Measurements from ENCODE around the gene C6orf15.

The C6orf15 gene

DNA sequence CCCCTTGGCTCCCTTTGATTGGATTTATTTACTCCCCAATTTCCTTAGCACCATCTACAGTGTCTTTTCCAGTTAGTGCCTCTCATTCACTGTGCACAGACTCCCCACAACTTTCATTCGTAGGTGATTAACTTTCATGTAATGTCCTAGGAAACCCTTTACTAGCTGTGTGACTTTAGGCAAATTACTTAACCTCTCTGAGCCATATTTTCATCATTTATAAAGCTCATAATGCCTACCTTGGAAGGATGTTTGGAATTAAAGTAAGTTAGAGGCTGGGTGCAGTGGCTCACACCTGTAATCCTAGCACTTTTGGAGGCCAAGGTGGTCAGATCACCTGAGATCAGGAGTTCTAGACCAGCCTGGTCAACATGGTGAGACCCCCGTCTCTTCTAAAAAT is 20.1 kb downstream of the C6orf15 start:
- H2BK15ac ChIP-seq (ENCODE audit: low read length) = no peak overlapping the region
- H3K14ac ChIP-seq (ENCODE audit: low read length) = no peak overlapping the region
- no peak overlapping the region for H2BK5ac ChIP-seq (ENCODE audit: low read length)
- H2BK12ac ChIP-seq (ENCODE audit: low read length) = no peak overlapping the region
- H3K79me1 ChIP-seq (ENCODE audit: low read depth, low read length) = no peaks in the 10 kb centered on the region
- no peak overlapping the region for H3K4me3 ChIP-seq (ENCODE audit: low read length in 2 of 2)
- H4K8ac ChIP-seq (ENCODE audit: low read depth, low read length) = no peak overlapping the region
- H2BK120ac ChIP-seq (ENCODE audit: low read depth, low read length) = no peak overlapping the region
- no peak overlapping the region for H3K18ac ChIP-seq (ENCODE audit: low read length)
- no CpG with 5 or more reads among the region's 2 CpGs for WGBS, 2 donors (ENCODE audit: extremely low coverage in 2 of 2, insufficient read length in 2 of 2, insufficient replicate concordance in 1 of 2)
- H3K27ac ChIP-seq (replicated peaks; ENCODE audit: low read length) = no peak overlapping the region
- H4K91ac ChIP-seq (ENCODE audit: low read depth, low read length, poor library complexity) = no peak overlapping the region
- no peak overlapping the region for H3K4ac ChIP-seq (ENCODE audit: low read length)
- H2AFZ ChIP-seq (ENCODE audit: low read length) = no peak overlapping the region
- no peak overlapping the region for H2AK5ac ChIP-seq (ENCODE audit: low read depth, low read length)
- no peaks in the 10 kb centered on the region for H3K9me3 ChIP-seq (replicated peaks in 1 of 2; ENCODE audit: control insufficient read depth in 2 of 2, insufficient read depth in 1 of 2, low read depth in 1 of 2, low read length in 2 of 2)
- peaks cover 0 to 5% (median 0%) of the 10 kb centered on the region in 3 experiments for H3K27me3 ChIP-seq (ENCODE audit: control insufficient read depth in 3 of 3, insufficient read depth in 3 of 3, low read depth in 1 of 3, low read length in 3 of 3)
- H3K9ac ChIP-seq (ENCODE audit: low read depth, low read length, poor library complexity) = no peak overlapping the region
- DNase-seq (ENCODE audit: low spot score) = no peak
- peaks cover 0 to under 1% of the 10 kb centered on the region in 2 donors for H3K4me1 ChIP-seq (ENCODE audit: control insufficient read depth in 2 of 2, insufficient read depth in 1 of 2, low read depth in 1 of 2, low read length in 2 of 2)
- H3K36me3 ChIP-seq (replicated peaks in 1 of 2; ENCODE audit: control insufficient read depth in 2 of 2, insufficient read depth in 2 of 2, low read length in 2 of 2) = no peaks in the 10 kb centered on the region
- no peak overlapping the region for H3K23ac ChIP-seq (ENCODE audit: low read depth, low read length, poor library complexity)
- H3K4me2 ChIP-seq (ENCODE audit: insufficient read depth, low read length, poor library complexity, severe bottlenecking) = no peak overlapping the region

DNA sequence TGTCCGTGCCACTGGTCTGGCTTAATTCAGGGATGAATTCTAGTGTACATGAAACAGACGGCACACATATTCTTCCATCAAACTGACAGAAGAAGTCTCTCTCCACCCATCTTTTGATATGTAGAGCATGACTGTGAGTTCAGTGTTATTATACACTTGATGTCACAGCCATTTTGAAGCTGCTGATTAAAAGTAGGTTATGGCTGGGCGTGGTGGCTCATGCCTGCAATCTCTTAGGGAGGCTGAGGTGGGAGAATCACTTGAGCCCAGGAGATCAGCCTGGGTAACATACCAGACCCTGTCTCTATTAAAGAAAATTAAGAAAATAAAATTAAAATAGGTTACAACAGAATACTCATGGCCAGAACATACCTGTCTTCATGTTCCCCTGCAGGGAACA is 20.7 kb downstream of the C6orf15 start:
- Histone ChIP-seq H3K9me3 (replicated peaks in 1 of 2; ENCODE audit: control insufficient read depth in 2 of 2, insufficient read depth in 1 of 2, low read depth in 1 of 2, low read length in 2 of 2) (no peaks in the 10 kb centered on the region), H3K4me1 (ENCODE audit: control insufficient read depth in 2 of 2, insufficient read depth in 1 of 2, low read depth in 1 of 2, low read length in 2 of 2) (peaks cover 0 to 2% of the 10 kb centered on the region in 2 donors), H3K23ac (ENCODE audit: low read depth, low read length, poor library complexity) (no peak overlapping the region), H3K27me3 (ENCODE audit: control insufficient read depth in 3 of 3, insufficient read depth in 3 of 3, low read depth in 1 of 3, low read length in 3 of 3) (peaks cover 0 to 5% (median 0%) of the 10 kb centered on the region in 3 experiments), H3K36me3 (replicated peaks in 1 of 2; ENCODE audit: control insufficient read depth in 2 of 2, insufficient read depth in 2 of 2, low read length in 2 of 2) (no peaks in the 10 kb centered on the region), H3K4me2 (ENCODE audit: insufficient read depth, low read length, poor library complexity, severe bottlenecking) (no peak overlapping the region), H2AK5ac (ENCODE audit: low read depth, low read length) (no peak overlapping the region), H3K4me3 (ENCODE audit: low read length in 2 of 2) (no peak overlapping the region), H3K4ac (ENCODE audit: low read length) (no peak overlapping the region), H3K14ac (ENCODE audit: low read length) (no peak overlapping the region), H4K91ac (ENCODE audit: low read depth, low read length, poor library complexity) (no peak overlapping the region), H3K27ac (replicated peaks; ENCODE audit: low read length) (no peak overlapping the region), H2BK5ac (ENCODE audit: low read length) (no peak overlapping the region), H2BK12ac (ENCODE audit: low read length) (no peak overlapping the region), H2AFZ (ENCODE audit: low read length) (no peak overlapping the region), H4K8ac (ENCODE audit: low read depth, low read length) (no peak overlapping the region), H3K79me1 (ENCODE audit: low read depth, low read length) (no peaks in the 10 kb centered on the region), H2BK15ac (ENCODE audit: low read length) (no peak overlapping the region), H3K9ac (ENCODE audit: low read depth, low read length, poor library complexity) (no peak overlapping the region), H2BK120ac (ENCODE audit: low read depth, low read length) (no peak overlapping the region), H3K18ac (ENCODE audit: low read length) (no peak overlapping the region)
- no peak for DNase-seq (ENCODE audit: low spot score)
- no CpG with 5 or more reads among the region's 3 CpGs for WGBS, 2 donors (ENCODE audit: extremely low coverage in 2 of 2, insufficient read length in 2 of 2, insufficient replicate concordance in 1 of 2)

DNA sequence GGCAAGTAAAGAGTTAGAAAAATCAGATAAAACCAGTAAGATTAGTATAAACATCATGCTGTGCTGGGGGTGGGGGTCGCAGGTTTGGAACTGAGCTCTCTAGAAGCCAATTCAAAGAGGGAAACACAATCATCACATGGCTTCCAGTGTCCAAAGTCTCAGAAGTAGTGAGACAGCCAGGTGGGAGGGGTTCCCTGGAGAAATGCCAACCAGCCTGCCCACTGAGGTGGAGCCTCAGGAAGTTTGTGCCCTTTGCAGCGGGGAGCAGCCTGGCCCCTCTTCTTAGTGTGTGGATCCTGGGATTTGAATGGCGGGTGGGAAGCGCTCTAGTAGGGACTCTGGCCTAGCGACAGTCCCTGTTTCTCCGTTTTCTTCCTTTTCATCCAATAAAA is 21.4 kb downstream of the C6orf15 start:
- DNase-seq (ENCODE audit: low spot score) = no peak
- Histone ChIP-seq H2AK5ac (ENCODE audit: low read depth, low read length) (no peak overlapping the region), H3K9me3 (replicated peaks in 1 of 2; ENCODE audit: control insufficient read depth in 2 of 2, insufficient read depth in 1 of 2, low read depth in 1 of 2, low read length in 2 of 2) (no peaks in the 10 kb centered on the region), H3K27me3 (ENCODE audit: control insufficient read depth in 3 of 3, insufficient read depth in 3 of 3, low read depth in 1 of 3, low read length in 3 of 3) (peaks cover 0 to 11% (median 0%) of the 10 kb centered on the region in 3 experiments), H4K8ac (ENCODE audit: low read depth, low read length) (no peak overlapping the region), H2BK5ac (ENCODE audit: low read length) (no peak overlapping the region), H2BK15ac (ENCODE audit: low read length) (no peak overlapping the region), H3K23ac (ENCODE audit: low read depth, low read length, poor library complexity) (no peak overlapping the region), H3K79me1 (ENCODE audit: low read depth, low read length) (no peaks in the 10 kb centered on the region), H2AFZ (ENCODE audit: low read length) (no peak overlapping the region), H2BK120ac (ENCODE audit: low read depth, low read length) (no peak overlapping the region), H4K91ac (ENCODE audit: low read depth, low read length, poor library complexity) (no peak overlapping the region), H3K36me3 (replicated peaks in 1 of 2; ENCODE audit: control insufficient read depth in 2 of 2, insufficient read depth in 2 of 2, low read length in 2 of 2) (no peaks in the 10 kb centered on the region), H3K18ac (ENCODE audit: low read length) (no peak overlapping the region), H3K27ac (replicated peaks; ENCODE audit: low read length) (no peak overlapping the region), H3K14ac (ENCODE audit: low read length) (no peak overlapping the region), H3K4me2 (ENCODE audit: insufficient read depth, low read length, poor library complexity, severe bottlenecking) (no peak overlapping the region), H3K4me3 (ENCODE audit: low read length in 2 of 2) (no peak overlapping the region), H3K4ac (ENCODE audit: low read length) (no peak overlapping the region), H3K4me1 (ENCODE audit: control insufficient read depth in 2 of 2, insufficient read depth in 1 of 2, low read depth in 1 of 2, low read length in 2 of 2) (peaks cover 0 to 2% of the 10 kb centered on the region in 2 donors), H3K9ac (ENCODE audit: low read depth, low read length, poor library complexity) (no peak overlapping the region), H2BK12ac (ENCODE audit: low read length) (no peak overlapping the region)
- WGBS, 2 donors (ENCODE audit: extremely low coverage in 2 of 2, insufficient read length in 2 of 2, insufficient replicate concordance in 1 of 2) = no CpG with 5 or more reads among the region's 6 CpGs

DNA sequence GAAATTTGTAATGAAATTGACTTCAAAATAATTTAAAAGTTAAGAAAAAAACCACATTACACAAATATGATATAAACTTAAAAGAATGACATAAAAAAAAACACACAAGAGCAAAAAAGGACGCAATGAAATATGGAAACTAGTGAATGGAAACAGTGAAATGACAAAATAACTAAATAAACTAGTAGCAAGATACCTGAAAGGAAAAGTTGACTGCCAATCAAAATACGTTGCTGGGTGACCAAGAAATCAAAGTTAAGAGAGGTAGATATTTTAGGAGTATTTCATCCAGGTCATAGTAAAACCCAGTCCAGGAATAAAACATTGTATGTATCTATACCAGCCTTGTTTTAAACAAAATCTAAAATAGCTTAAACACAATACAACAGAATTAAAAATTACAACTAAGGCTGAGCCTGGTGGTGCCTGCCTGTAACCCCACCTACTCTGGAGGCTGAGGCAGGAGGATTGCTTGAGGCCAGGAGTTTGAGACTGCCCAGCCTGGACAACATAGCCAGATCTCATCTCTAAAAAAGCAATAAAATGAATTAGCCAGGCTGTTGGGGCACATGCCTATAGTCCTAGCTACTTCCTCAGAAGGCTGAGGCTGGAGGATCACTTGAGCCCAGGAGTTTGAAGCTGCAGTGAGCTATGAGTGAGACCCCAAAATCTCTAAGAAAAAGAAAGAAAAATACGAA is 22.0 kb downstream of the C6orf15 start:
- DNase-seq (ENCODE audit: low spot score) = no peak
- H3K23ac ChIP-seq (ENCODE audit: low read depth, low read length, poor library complexity) = no peak overlapping the region
- H4K91ac ChIP-seq (ENCODE audit: low read depth, low read length, poor library complexity) = no peak overlapping the region

More for the DNA sequence above, 22.0 kb downstream of the C6orf15 start:
- Histone ChIP-seq H3K27me3 (ENCODE audit: control insufficient read depth in 3 of 3, insufficient read depth in 3 of 3, low read depth in 1 of 3, low read length in 3 of 3) (peaks cover 0 to 17% (median 0%) of the 10 kb centered on the region in 3 experiments), H3K18ac (ENCODE audit: low read length) (no peak overlapping the region), H2BK15ac (ENCODE audit: low read length) (no peak overlapping the region), H2BK120ac (ENCODE audit: low read depth, low read length) (no peak overlapping the region), H2BK12ac (ENCODE audit: low read length) (no peak overlapping the region), H2BK5ac (ENCODE audit: low read length) (no peak overlapping the region), H3K9ac (ENCODE audit: low read depth, low read length, poor library complexity) (no peak overlapping the region), H3K27ac (replicated peaks; ENCODE audit: low read length) (no peak overlapping the region), H2AFZ (ENCODE audit: low read length) (no peak overlapping the region), H3K79me1 (ENCODE audit: low read depth, low read length) (no peaks in the 10 kb centered on the region), H3K4me3 (ENCODE audit: low read length in 2 of 2) (no peak overlapping the region), H4K8ac (ENCODE audit: low read depth, low read length) (no peak overlapping the region), H3K36me3 (replicated peaks in 1 of 2; ENCODE audit: control insufficient read depth in 2 of 2, insufficient read depth in 2 of 2, low read length in 2 of 2) (no peaks in the 10 kb centered on the region), H2AK5ac (ENCODE audit: low read depth, low read length) (no peak overlapping the region), H3K9me3 (replicated peaks in 1 of 2; ENCODE audit: control insufficient read depth in 2 of 2, insufficient read depth in 1 of 2, low read depth in 1 of 2, low read length in 2 of 2) (no peaks in the 10 kb centered on the region), H3K4me2 (ENCODE audit: insufficient read depth, low read length, poor library complexity, severe bottlenecking) (no peak overlapping the region), H3K14ac (ENCODE audit: low read length) (no peak overlapping the region), H3K4me1 (ENCODE audit: control insufficient read depth in 2 of 2, insufficient read depth in 1 of 2, low read depth in 1 of 2, low read length in 2 of 2) (peaks cover 0 to 2% of the 10 kb centered on the region in 2 donors), H3K4ac (ENCODE audit: low read length) (no peak overlapping the region)
- no CpG with 5 or more reads among the region's 3 CpGs for WGBS, 2 donors (ENCODE audit: extremely low coverage in 2 of 2, insufficient read length in 2 of 2, insufficient replicate concordance in 1 of 2)

Measured in neuronal stem cell (in vitro differentiated cells).